ENCODE measurements around the gene DDX19B.
"Not testable (repeated sequence)": the region's sequence is repeated elsewhere in the genome, so short reads cannot be mapped to it uniquely, and the experiment has no call there.

The DDX19B gene

GRCh38 chr16:70267516-70267915 lies 31.5 kb upstream of the DDX19B start:
- TF ChIP-seq GABPA (IDR thresholded peaks at IDR 0.05; ENCODE audit: low read depth) (no peak), CTCF (IDR thresholded peaks at IDR 0.05; ENCODE audit: insufficient read depth, low read length) (peak; percentile 51)
- Histone ChIP-seq H3K27ac (replicated peaks) (no peak overlapping the region), H3K4me3 (replicated peaks; ENCODE audit: insufficient read depth, low read length) (no peak overlapping the region), H3K27me3 (ENCODE audit: insufficient read depth, poor library complexity, severe bottlenecking) (no peaks in the 10 kb centered on the region)
- peak; percentile 28 to 56 for DNase-seq (ENCODE audit: low read depth in 1 of 2, low spot score in 1 of 2)

- H3K4me3 ChIP-seq (replicated peaks; ENCODE audit: insufficient read depth, low read length); DNase-seq (ENCODE audit: low read depth in 1 of 2, low spot score in 1 of 2); H3K27ac ChIP-seq (replicated peaks); H3K27me3 ChIP-seq (ENCODE audit: insufficient read depth, poor library complexity, severe bottlenecking): not testable (repeated sequence)
These were observed 31.1 kb upstream of the DDX19B start for GRCh38 chr16:70267922-70268321.

GRCh38 chr16:70269471-70269870 lies 29.5 kb upstream of the DDX19B start:
- Histone ChIP-seq H3K4me3 (replicated peaks; ENCODE audit: insufficient read depth, low read length) (no peak overlapping the region), H3K27ac (replicated peaks) (no peak overlapping the region), H3K27me3 (ENCODE audit: insufficient read depth, poor library complexity, severe bottlenecking) (no peaks in the 10 kb centered on the region)
- TF ChIP-seq SPI1 (IDR thresholded peaks at IDR 0.05; ENCODE audit: borderline replicate concordance, low read depth) (no peak), REST (IDR thresholded peaks at IDR 0.05; ENCODE audit: insufficient replicate concordance, low read depth) (no peak), CTCF (IDR thresholded peaks at IDR 0.05; ENCODE audit: insufficient read depth, low read length) (no peak), GABPA (IDR thresholded peaks at IDR 0.05; ENCODE audit: low read depth) (no peak), POLR2AphosphoS5 (IDR thresholded peaks at IDR 0.05; ENCODE audit: low read depth) (no peak)
- DNase-seq (ENCODE audit: low read depth in 1 of 2, low spot score in 1 of 2): no peak

GRCh38 chr16:70270176-70270575 lies 28.8 kb upstream of the DDX19B start:
- no peak for DNase-seq (ENCODE audit: low read depth in 1 of 2, low spot score in 1 of 2)
- H3K27me3 ChIP-seq (ENCODE audit: insufficient read depth, poor library complexity, severe bottlenecking): no peaks in the 10 kb centered on the region
- H3K27ac ChIP-seq (replicated peaks): no peak overlapping the region
- TF ChIP-seq REST (IDR thresholded peaks at IDR 0.05; ENCODE audit: insufficient replicate concordance, low read depth) (no peak), POLR2AphosphoS5 (IDR thresholded peaks at IDR 0.05; ENCODE audit: low read depth) (no peak), SPI1 (IDR thresholded peaks at IDR 0.05; ENCODE audit: borderline replicate concordance, low read depth) (no peak)
- H3K4me3 ChIP-seq (replicated peaks; ENCODE audit: insufficient read depth, low read length): no peak overlapping the region

GRCh38 chr16:70271696-70272095 lies 27.3 kb upstream of the DDX19B start:
- no peak for DNase-seq (ENCODE audit: low read depth in 1 of 2, low spot score in 1 of 2)
- TF ChIP-seq CTCF (IDR thresholded peaks at IDR 0.05; ENCODE audit: insufficient read depth, low read length): no peak
- no peak for TF ChIP-seq SPI1 (IDR thresholded peaks at IDR 0.05; ENCODE audit: borderline replicate concordance, low read depth)
- no peak for TF ChIP-seq POLR2AphosphoS5 (IDR thresholded peaks at IDR 0.05; ENCODE audit: low read depth)
- TF ChIP-seq GABPA (IDR thresholded peaks at IDR 0.05; ENCODE audit: low read depth): no peak
- no peak for TF ChIP-seq REST (IDR thresholded peaks at IDR 0.05; ENCODE audit: insufficient replicate concordance, low read depth)
- H3K4me3 ChIP-seq (replicated peaks; ENCODE audit: insufficient read depth, low read length): no peak overlapping the region
- no peak overlapping the region for H3K27ac ChIP-seq (replicated peaks)
- H3K27me3 ChIP-seq (ENCODE audit: insufficient read depth, poor library complexity, severe bottlenecking): no peaks in the 10 kb centered on the region
